Activated naive CD4-positive, alpha-beta T cell treated with anti-CD3 and anti-CD28 coated beads, Interleukin-2, amount 10 ng/mL, durations not matched to agents 7 days and 5 days (primary cell): ENCODE data around the gene NUDT4.

ENCODE experiments used
- CTCF ChIA-PET: fragments of 350-600 bp; sonication (Branson Sonifier 250); formaldehyde crosslinking; loops from one replicate; lab custom pipeline; 2021; ENCODE audit warnings: antibody characterized with exemption; lab: Charles Lee
- DNase-seq: peaks from one replicate; pipeline ENCODE4 v3.0.0-alpha.2; 2020
- H3K27ac Mint-ChIP-seq: one replicate; pipeline ENCODE4 v1.8.0; 2021; ENCODE audit warnings: mild to moderate bottlenecking, moderate library complexity, mixed read lengths
- H3K27me3 Mint-ChIP-seq: one replicate; pipeline ENCODE4 v1.8.0; 2021; ENCODE audit warnings: mild to moderate bottlenecking, mixed read lengths
- H3K36me3 Mint-ChIP-seq: one replicate; pipeline ENCODE4 v1.8.0; 2021; ENCODE audit warnings: mixed read lengths
- H3K4me1 Mint-ChIP-seq: one replicate; pipeline ENCODE4 v1.8.0; 2021; ENCODE audit warnings: mixed read lengths
- H3K4me3 Mint-ChIP-seq: one replicate; pipeline ENCODE4 v1.8.0; 2021; ENCODE audit warnings: mild to moderate bottlenecking, moderate library complexity, mixed read lengths
- H3K9me3 Mint-ChIP-seq: one replicate; pipeline ENCODE4 v1.8.0; 2021; ENCODE audit warnings: mixed read lengths

The NUDT4 gene

DNA sequence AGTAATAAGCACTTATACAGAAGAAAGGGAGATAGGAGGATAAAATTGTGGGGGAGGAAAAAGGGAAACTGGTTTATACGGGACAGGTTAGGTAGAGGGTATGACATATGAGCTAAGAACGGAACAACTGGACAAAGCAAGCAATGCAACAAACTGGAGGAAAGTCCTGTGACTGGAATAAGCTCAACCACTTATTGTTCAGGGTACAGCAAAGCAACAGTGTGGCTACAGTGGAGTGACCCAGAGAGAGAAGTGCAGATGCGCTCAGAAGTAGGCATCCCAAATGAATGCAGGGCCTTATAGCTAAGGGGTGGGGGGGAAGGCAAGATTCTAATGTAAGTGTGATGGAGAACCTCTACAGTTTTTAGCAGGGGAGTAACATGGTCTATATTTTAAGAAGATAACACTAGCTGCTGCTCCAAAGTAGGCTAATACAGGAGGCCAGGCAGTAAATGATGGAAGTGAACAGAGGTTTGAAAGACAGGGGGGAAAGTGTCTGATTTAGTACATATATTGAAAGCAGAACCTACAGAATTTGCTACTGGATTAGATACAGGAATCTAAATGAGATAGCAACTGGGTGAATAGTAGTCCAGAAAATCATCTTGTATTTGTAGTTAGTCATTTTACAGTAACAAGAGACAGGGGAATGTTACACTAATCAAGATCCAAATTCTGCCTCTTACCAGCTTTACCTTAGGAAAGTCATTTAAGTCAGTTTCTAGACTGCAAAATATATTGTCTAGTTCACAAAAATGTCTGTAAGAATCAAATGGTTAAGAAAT lies 60.7 kb downstream of the NUDT4 start:
- CTCF ChIA-PET: interaction anchor here (1.9 to 3.2 kb wide), 2 partner anchors 19 to 340 kb away, joined by 5 to 14 read pairs; no protein-coding TSS in a partner anchor
- H3K4me1 Mint-ChIP-seq: peaks cover 73% of the 10 kb centered on the region
- peaks cover 11% of the 10 kb centered on the region for H3K36me3 Mint-ChIP-seq
- H3K9me3 Mint-ChIP-seq: no peaks in the 10 kb centered on the region
- H3K4me3 Mint-ChIP-seq: no peak overlapping the region
- no peak for DNase-seq
- no peak overlapping the region for H3K27ac Mint-ChIP-seq
- no peaks in the 10 kb centered on the region for H3K27me3 Mint-ChIP-seq

GRCh38 chr12:93440043-93440835 lies 62.5 kb downstream of the NUDT4 start:
- CTCF ChIA-PET: interaction anchor here (0.9 to 1.0 kb wide), 2 partner anchors 20 to 21 kb away, joined by 3 read pairs; no protein-coding TSS in a partner anchor
- Mint-ChIP-seq H3K4me3 (peak overlapping the region; percentile 91), H3K27me3 (no peaks in the 10 kb centered on the region), H3K27ac (peak overlapping the region; percentile 96), H3K9me3 (no peaks in the 10 kb centered on the region), H3K4me1 (peaks cover 66% of the 10 kb centered on the region), H3K36me3 (peaks cover 11% of the 10 kb centered on the region)
- DNase-seq: no peak

- peaks cover 60% of the 10 kb centered on the region for H3K4me1 Mint-ChIP-seq
- peak; percentile 68 for DNase-seq
- H3K4me3 Mint-ChIP-seq: peak overlapping the region; percentile 91
- H3K36me3 Mint-ChIP-seq: peaks cover 11% of the 10 kb centered on the region
- H3K27me3 Mint-ChIP-seq: no peaks in the 10 kb centered on the region
- no peaks in the 10 kb centered on the region for H3K9me3 Mint-ChIP-seq
- peak overlapping the region; percentile 96 for H3K27ac Mint-ChIP-seq
- CTCF ChIA-PET: interaction anchor here (2.2 kb wide), 1 partner anchor 21 kb away, joined by 8 read pairs; no protein-coding TSS in a partner anchor
Measured at GRCh38 chr12:93441081-93441616, 63.4 kb downstream of the NUDT4 start.

DNA sequence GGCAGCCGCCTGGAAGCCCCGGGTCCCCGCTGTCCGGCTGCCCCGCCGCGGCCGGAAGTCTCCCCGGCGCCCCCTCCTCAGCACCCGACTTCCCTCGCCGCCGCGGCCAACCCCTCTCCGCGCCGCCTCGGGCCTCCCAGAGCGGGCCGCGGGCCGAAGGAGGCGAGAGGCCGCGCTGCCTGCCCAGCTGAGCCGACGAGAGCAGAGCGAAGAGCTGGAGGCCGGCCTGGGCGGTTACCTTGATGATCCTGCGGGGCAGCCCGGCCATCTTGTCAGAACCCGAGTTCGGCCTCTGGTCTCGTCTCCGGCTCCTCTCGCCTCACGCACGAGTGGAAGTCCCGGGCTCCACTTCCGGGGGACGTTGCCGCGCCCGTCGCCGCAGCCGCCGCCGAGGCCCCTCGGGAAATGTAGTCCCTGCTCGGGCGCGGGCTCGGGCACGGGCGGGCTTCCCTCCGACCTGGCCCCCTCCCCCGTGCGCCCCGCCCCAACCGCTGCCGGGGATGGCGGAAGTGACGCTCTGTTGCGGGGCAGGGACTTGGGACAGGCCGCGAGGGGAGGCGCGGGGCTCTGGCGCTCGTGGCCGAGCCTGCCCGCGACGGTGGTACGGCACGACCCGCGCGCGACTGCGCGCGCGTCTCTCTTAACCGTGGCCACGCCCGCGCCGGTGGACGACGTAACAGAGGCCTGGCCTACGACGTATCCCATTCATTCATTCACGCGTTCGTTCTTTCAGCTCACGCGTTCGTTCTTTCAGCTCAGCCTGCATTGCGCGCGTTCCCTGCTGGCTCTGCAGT lies 64.1 kb downstream of the NUDT4 start, which contains the start of gene UBE2N:
Gene UBE2N (minus strand): TSS at position 331 of the 794 bp plus-strand sequence. CDS start 63 bp downstream, at position 268.
- Mint-ChIP-seq H3K9me3 (no peaks in the 10 kb centered on the region), H3K27me3 (no peaks in the 10 kb centered on the region), H3K4me1 (peaks cover 53% of the 10 kb centered on the region), H3K27ac (peak within 1 kb of the TSS; percentile 96), H3K4me3 (peak within 1 kb of the TSS; percentile 92), H3K36me3 (peaks cover 11% of the 10 kb centered on the region)
- CTCF ChIA-PET: interaction anchor here (0.6 to 2.2 kb wide), 3 partner anchors 10 to 660 kb away, joined by 3 to 8 read pairs (median 4); no protein-coding TSS in a partner anchor
- peak; percentile 97 for DNase-seq

DNA sequence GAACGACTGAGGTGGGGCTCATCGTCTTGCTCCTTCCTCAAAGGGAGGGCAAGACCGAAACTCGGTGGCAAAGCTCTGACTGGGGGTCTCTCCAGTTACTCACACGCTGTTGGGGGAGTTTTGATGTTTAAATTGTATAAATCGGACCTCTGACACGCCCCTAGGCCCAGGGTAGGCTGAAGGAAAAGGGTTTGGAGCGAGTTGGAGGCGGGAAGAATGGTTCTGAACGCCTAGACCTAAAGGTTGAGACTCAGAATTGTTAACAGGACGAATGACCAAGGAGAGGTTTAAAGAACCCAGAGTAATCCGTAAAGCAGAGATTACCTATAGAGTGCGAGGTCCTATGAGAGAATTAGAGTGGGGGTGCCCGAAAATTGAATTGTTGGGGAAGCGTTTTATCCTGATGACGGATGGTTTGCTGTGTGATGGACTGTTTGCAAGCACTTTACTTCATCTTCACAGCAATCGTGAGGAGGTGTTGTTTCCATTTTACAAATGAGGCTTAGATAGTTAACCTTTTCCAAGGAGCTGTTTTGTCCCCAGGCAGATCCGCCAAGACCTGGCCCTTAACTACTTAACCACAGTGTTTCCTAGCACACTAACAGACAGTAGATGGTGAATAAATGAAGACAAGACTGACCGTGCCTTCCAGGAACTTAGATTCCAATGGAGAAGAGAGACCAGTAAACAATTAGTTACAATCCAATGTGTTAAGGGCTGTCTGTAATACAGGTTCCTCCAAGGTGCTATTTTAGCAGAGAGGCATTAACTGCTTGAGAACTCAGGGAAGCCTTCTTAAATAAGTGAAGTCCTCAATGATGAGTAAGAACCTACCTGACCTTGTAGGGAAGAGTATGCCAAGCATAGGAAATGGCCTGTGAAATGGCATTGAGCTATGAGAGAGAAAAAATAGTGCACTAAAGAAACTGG lies 65.0 kb downstream of the NUDT4 start:
- H3K27me3 Mint-ChIP-seq: no peaks in the 10 kb centered on the region
- H3K36me3 Mint-ChIP-seq: peaks cover 11% of the 10 kb centered on the region
- peaks cover 51% of the 10 kb centered on the region for H3K4me1 Mint-ChIP-seq
- DNase-seq: no peak
- no peaks in the 10 kb centered on the region for H3K9me3 Mint-ChIP-seq
- CTCF ChIA-PET: interaction anchor here (0.6 to 2.2 kb wide), 3 partner anchors 9 to 659 kb away, joined by 3 to 8 read pairs (median 4); no protein-coding TSS in a partner anchor
- H3K27ac Mint-ChIP-seq: peak overlapping the region; percentile 96
- peak overlapping the region; percentile 92 for H3K4me3 Mint-ChIP-seq

DNA sequence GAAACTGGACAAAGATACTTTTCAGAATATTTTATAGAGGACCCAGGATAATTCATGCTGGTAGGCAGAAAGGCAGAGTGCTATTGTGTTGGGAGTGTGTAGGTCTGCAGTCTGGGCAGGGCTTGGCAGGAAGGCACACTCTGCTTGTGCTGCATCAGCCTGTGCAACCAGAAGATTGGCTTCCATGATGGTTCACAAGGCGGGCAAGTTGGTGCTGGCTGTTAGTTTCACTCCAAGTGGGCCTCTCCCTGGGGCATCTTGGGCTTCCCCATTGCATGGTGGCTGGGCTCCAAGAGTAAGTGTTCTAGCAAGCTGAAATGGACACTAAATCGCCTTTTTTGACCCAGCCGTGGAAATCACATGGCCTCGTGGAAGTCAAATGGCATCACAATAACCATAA lies 65.9 kb downstream of the NUDT4 start:
- CTCF ChIA-PET: no interaction called here
- H3K27me3 Mint-ChIP-seq: no peaks in the 10 kb centered on the region
- H3K27ac Mint-ChIP-seq: peak overlapping the region; percentile 96
- H3K36me3 Mint-ChIP-seq: peaks cover 10% of the 10 kb centered on the region
- no peak for DNase-seq
- no peaks in the 10 kb centered on the region for H3K9me3 Mint-ChIP-seq
- no peak overlapping the region for H3K4me3 Mint-ChIP-seq
- H3K4me1 Mint-ChIP-seq: peaks cover 49% of the 10 kb centered on the region

GRCh38 chr12:93447555-93448290 lies 70.0 kb downstream of the NUDT4 start:
- Mint-ChIP-seq H3K4me1 (peaks cover 35% of the 10 kb centered on the region), H3K27ac (peak overlapping the region; percentile 73), H3K36me3 (no peaks in the 10 kb centered on the region), H3K27me3 (no peaks in the 10 kb centered on the region), H3K4me3 (peak overlapping the region; percentile 11), H3K9me3 (no peaks in the 10 kb centered on the region)
- DNase-seq: peak; percentile 49
- CTCF ChIA-PET: no interaction called here

DNA sequence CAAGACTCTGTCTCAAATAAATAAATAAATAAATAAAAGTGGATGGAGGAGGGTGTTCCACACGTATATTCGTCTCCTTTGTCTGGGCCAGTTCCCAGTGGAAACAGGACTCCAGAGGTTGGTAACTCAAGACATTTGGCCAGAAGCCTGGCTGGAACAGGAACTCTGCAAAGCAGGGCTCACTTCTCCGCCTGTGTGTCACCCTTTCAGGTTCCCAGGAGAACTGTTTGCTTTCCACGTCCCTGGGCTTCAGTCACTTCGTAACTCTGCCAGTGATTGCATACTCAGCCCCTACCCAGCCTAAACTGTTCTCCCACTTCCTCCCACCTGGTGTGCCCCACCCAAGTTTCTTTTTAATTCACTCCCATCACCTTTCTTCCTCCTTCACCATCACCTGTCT lies 71.1 kb downstream of the NUDT4 start:
- no peak for DNase-seq
- Mint-ChIP-seq H3K9me3 (no peaks in the 10 kb centered on the region), H3K36me3 (no peaks in the 10 kb centered on the region), H3K27ac (no peak overlapping the region), H3K27me3 (peaks cover 5% of the 10 kb centered on the region), H3K4me1 (peaks cover 25% of the 10 kb centered on the region), H3K4me3 (no peak overlapping the region)
- CTCF ChIA-PET: no interaction called here

- peaks cover 25% of the 10 kb centered on the region for H3K4me1 Mint-ChIP-seq
- H3K9me3 Mint-ChIP-seq: no peaks in the 10 kb centered on the region
- CTCF ChIA-PET: interaction anchor here (0.9 kb wide), 1 partner anchor 120 kb away, joined by 3 read pairs; no protein-coding TSS in a partner anchor
- DNase-seq: no peak
- peaks cover 10% of the 10 kb centered on the region for H3K27me3 Mint-ChIP-seq
- H3K27ac Mint-ChIP-seq: peak overlapping the region; percentile 46
- H3K36me3 Mint-ChIP-seq: no peaks in the 10 kb centered on the region
- no peak overlapping the region for H3K4me3 Mint-ChIP-seq
Measured at GRCh38 chr12:93449277-93449676, 71.6 kb downstream of the NUDT4 start.

GRCh38 chr12:93451423-93452158 lies 73.9 kb downstream of the NUDT4 start:
- H3K27ac Mint-ChIP-seq: no peak overlapping the region
- CTCF ChIA-PET: interaction anchor here (0.6 kb wide), 1 partner anchor 10 kb away, joined by 3 read pairs; the partner anchor contains the start of gene UBE2N
- no peaks in the 10 kb centered on the region for H3K36me3 Mint-ChIP-seq
- no peaks in the 10 kb centered on the region for H3K9me3 Mint-ChIP-seq
- H3K27me3 Mint-ChIP-seq: peaks cover 11% of the 10 kb centered on the region
- no peak overlapping the region for H3K4me3 Mint-ChIP-seq
- DNase-seq: no peak
- H3K4me1 Mint-ChIP-seq: peaks cover 25% of the 10 kb centered on the region

- Mint-ChIP-seq H3K9me3 (no peaks in the 10 kb centered on the region), H3K36me3 (no peaks in the 10 kb centered on the region), H3K4me3 (no peak overlapping the region), H3K4me1 (peaks cover 12% of the 10 kb centered on the region), H3K27me3 (peaks cover 11% of the 10 kb centered on the region), H3K27ac (no peak overlapping the region)
- no peak for DNase-seq
- CTCF ChIA-PET: no interaction called here
Measured at GRCh38 chr12:93453633-93454032, 75.9 kb downstream of the NUDT4 start.
